Cardiac fibroblast (primary cell): ENCODE results near the gene CLCN3.

Source experiments
- DNase-seq, 2 donors: peaks; one replicate each; pipeline versions ENCODE4 v3.0.0 to v3.0.0-alpha.2; 2010; ENCODE audit warnings: low read depth in 2 of 2
- H3K4me3 ChIP-seq, 2 donors: replicated peaks in 1 of 2; 1 replicate in 1 of 2; 2 replicates in 1 of 2; pipeline ENCODE4 v1.5.1; 2011; ENCODE audit warnings: low read depth in 2 of 2, low read length in 2 of 2, mild to moderate bottlenecking in 2 of 2, moderate library complexity in 1 of 2
- CTCF ChIP-seq: IDR thresholded peaks from one replicate; pipeline ENCODE4 v1.5.1; 2011; ENCODE audit warnings: low read depth, mild to moderate bottlenecking, low read length, inconsistent platforms

Gene CLCN3

GRCh38 chr4:169660929-169661328 is 40.6 kb downstream of the CLCN3 start:
- TF ChIP-seq CTCF = no peak
- H3K4me3 ChIP-seq = peak overlapping the region; percentile 2 to 56
- no peak for DNase-seq

DNA sequence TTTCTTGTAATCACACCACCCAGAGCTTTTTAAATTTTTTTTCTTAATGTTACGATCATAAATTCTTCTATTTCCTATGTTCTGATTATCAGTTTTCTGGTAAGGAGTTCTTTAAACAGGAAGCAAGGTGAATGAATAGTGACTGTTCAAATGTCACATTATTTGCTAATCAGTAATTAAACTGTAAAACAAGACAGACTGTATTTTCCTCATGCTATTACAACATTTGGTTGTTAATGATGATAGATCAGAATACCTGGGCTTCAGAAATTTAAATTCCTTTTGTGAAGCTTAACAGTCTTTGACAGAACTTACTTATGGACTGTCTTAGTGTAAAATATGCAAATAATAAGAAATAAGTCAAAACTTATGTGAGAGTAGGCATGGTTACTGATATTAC is 41.4 kb downstream of the CLCN3 start:
- TF ChIP-seq CTCF = no peak
- DNase-seq = no peak
- H3K4me3 ChIP-seq = no peak overlapping the region

GRCh38 chr4:169662206-169662605 is 41.8 kb downstream of the CLCN3 start:
- DNase-seq = no peak
- no peak for TF ChIP-seq CTCF
- no peak overlapping the region for H3K4me3 ChIP-seq

- H3K4me3 ChIP-seq = no peak overlapping the region
- TF ChIP-seq CTCF = no peak
- no peak for DNase-seq
Observed at GRCh38 chr4:169663402-169663801, 43.0 kb downstream of the CLCN3 start.

DNA sequence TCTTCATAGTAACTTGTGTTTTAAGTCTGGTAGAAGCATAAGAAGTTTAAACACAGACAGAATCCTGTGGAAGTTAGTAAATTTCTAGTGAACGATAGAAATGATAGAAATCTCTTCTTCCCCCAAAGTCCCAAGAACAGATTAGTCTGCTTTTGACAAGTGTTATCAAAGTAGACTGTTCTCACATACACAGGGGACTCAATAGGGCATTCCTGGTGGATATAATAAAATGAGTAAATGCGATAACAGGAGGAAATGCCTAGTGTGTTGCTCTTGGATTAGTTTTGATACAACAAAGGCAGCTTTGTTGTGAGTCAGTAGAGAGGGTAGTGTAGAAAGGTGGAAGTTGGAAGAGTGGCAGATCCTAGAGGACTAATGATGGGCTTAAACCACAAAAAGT is 43.5 kb downstream of the CLCN3 start:
- TF ChIP-seq CTCF = no peak
- peak; percentile 31 to 57 for DNase-seq
- no peak overlapping the region for H3K4me3 ChIP-seq

- DNase-seq = peak; percentile 4 to 19
- H3K4me3 ChIP-seq = no peak overlapping the region
- no peak for TF ChIP-seq CTCF
Observed at GRCh38 chr4:169664615-169665014, 44.2 kb downstream of the CLCN3 start.

GRCh38 chr4:169665046-169665737 is 44.8 kb downstream of the CLCN3 start:
- no peak for TF ChIP-seq CTCF
- no peak overlapping the region for H3K4me3 ChIP-seq
- no peak for DNase-seq
